Measurements from ENCODE around the gene RADIL.

DNA sequence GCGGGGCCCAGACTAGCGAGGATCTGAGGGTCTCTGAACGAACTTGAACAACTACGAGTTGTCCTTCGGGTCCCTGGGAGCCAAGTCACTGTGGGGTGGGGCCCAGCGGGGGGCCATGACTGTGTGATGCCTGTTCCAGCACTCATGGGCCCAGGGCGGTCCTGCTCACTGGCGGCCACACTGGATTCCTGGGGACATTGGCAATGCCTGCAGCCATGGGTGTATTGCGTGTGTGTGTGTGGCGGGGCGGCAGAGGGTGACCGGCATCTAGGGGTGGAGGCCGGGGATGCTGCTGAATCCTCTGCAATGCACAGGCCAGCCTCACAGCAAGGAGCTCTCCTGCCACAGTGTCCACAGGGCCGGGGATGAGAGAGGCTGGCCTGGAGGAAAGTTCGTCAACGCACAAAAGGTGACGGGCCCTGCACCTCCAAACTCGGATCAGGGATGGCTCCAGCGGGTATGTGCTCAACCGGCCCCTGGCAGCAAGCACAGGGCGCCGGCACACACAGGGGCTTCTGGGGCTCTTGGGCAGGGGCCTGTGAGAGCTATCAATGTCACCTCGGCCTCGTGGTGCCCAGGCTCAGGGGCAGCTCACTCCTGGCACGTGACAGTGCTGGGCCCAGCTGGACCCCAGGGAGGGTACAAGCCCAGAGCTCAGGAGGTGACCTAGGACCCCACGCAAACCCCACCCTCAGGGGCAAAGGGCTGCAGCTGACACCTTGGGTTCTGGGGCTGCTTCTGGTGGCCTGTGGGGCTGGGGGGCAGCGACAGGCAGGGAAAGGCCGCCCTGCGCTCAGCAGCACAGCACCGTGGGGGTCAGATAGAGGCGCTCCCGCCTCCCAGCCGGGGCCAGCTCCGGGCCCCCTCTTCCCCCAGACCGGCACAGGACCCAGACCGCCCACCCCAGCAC is 49.6 kb downstream of the RADIL start:
- TF ChIP-seq, protein P1, sequence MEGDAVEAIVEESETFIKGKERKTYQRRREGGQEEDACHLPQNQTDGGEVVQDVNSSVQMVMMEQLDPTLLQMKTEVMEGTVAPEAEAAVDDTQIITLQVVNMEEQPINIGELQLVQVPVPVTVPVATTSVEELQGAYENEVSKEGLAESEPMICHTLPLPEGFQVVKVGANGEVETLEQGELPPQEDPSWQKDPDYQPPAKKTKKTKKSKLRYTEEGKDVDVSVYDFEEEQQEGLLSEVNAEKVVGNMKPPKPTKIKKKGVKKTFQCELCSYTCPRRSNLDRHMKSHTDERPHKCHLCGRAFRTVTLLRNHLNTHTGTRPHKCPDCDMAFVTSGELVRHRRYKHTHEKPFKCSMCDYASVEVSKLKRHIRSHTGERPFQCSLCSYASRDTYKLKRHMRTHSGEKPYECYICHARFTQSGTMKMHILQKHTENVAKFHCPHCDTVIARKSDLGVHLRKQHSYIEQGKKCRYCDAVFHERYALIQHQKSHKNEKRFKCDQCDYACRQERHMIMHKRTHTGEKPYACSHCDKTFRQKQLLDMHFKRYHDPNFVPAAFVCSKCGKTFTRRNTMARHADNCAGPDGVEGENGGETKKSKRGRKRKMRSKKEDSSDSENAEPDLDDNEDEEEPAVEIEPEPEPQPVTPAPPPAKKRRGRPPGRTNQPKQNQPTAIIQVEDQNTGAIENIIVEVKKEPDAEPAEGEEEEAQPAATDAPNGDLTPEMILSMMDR (IDR thresholded peaks at IDR 0.05), result no peak
- TF ChIP-seq ZFX (IDR thresholded peaks at IDR 0.05; ENCODE audit: borderline replicate concordance), result no peak

Data from 22Rv1 (cell line).